ENCODE results near the gene SNRNP25.
A peak's percentile ranks its signal among the peaks of the same experiment; 100 is the strongest.

Gene SNRNP25

GRCh38 chr16:60929-61878 is 7.6 kb downstream of the SNRNP25 start:
- no peak for DNase-seq (ENCODE audit: low read depth, low spot score)
- no peak overlapping the region for H3K4me3 ChIP-seq (ENCODE audit: low read length)

GRCh38 chr16:61879-62281 is 8.3 kb downstream of the SNRNP25 start:
- DNase-seq (ENCODE audit: low read depth, low spot score) = no peak

GRCh38 chr16:62283-62967 is 8.8 kb downstream of the SNRNP25 start:
- H3K4me3 ChIP-seq (ENCODE audit: low read length) = no peak overlapping the region
- DNase-seq (ENCODE audit: low read depth, low spot score) = no peak

More at GRCh38 chr16:61879-62281, 8.3 kb downstream of the SNRNP25 start:
- H3K4me3 ChIP-seq (ENCODE audit: low read length) = no peak overlapping the region

- H3K4me3 ChIP-seq (ENCODE audit: low read length) = no peak overlapping the region
- DNase-seq (ENCODE audit: low read depth, low spot score) = no peak
These were observed 9.4 kb downstream of the SNRNP25 start for GRCh38 chr16:62968-63391.

GRCh38 chr16:63466-63865 is 9.8 kb downstream of the SNRNP25 start:
- H3K4me3 ChIP-seq (ENCODE audit: low read length) = no peak overlapping the region
- DNase-seq (ENCODE audit: low read depth, low spot score) = no peak

GRCh38 chr16:63998-64913 is 10.6 kb downstream of the SNRNP25 start:
- no peak for DNase-seq (ENCODE audit: low read depth, low spot score)
- no peak overlapping the region for H3K4me3 ChIP-seq (ENCODE audit: low read length)

- DNase-seq (ENCODE audit: low read depth, low spot score) = no peak
- no peak overlapping the region for H3K4me3 ChIP-seq (ENCODE audit: low read length)
These were observed 11.3 kb downstream of the SNRNP25 start for GRCh38 chr16:64914-65255.

GRCh38 chr16:65745-66144 is 12.1 kb downstream of the SNRNP25 start:
- H3K4me3 ChIP-seq (ENCODE audit: low read length) = no peak overlapping the region
- peak; percentile 60 for DNase-seq (ENCODE audit: low read depth, low spot score)

GRCh38 chr16:66309-67182 is 12.9 kb downstream of the SNRNP25 start:
- H3K4me3 ChIP-seq (ENCODE audit: low read length) = no peak overlapping the region
- DNase-seq (ENCODE audit: low read depth, low spot score) = no peak

- DNase-seq (ENCODE audit: low read depth, low spot score) = no peak
- H3K4me3 ChIP-seq (ENCODE audit: low read length) = no peak overlapping the region
These were observed 13.7 kb downstream of the SNRNP25 start for GRCh38 chr16:67183-67791.

- no peak for DNase-seq (ENCODE audit: low read depth, low spot score)
- no peak overlapping the region for H3K4me3 ChIP-seq (ENCODE audit: low read length)
These were observed 14.5 kb downstream of the SNRNP25 start for GRCh38 chr16:67884-68789.

- DNase-seq (ENCODE audit: low read depth, low spot score) = no peak
- no peak overlapping the region for H3K4me3 ChIP-seq (ENCODE audit: low read length)
These were observed 15.6 kb downstream of the SNRNP25 start for GRCh38 chr16:69181-69580.

GRCh38 chr16:71210-71539 is 17.5 kb downstream of the SNRNP25 start:
- H3K4me3 ChIP-seq (ENCODE audit: low read length) = no peak overlapping the region
- DNase-seq (ENCODE audit: low read depth, low spot score) = no peak

- no peak for DNase-seq (ENCODE audit: low read depth, low spot score)
- H3K4me3 ChIP-seq (ENCODE audit: low read length) = no peak overlapping the region
These were observed 18.1 kb downstream of the SNRNP25 start for GRCh38 chr16:71540-72401.

- no peak for DNase-seq (ENCODE audit: low read depth, low spot score)
- no peak within 1 kb of the TSS for H3K4me3 ChIP-seq (ENCODE audit: low read length)
These were observed 19.2 kb downstream of the SNRNP25 start, which contains the start of gene RHBDF1 for GRCh38 chr16:72561-73548. Gene RHBDF1 (minus strand): TSS chr16:72631. CDS start chr16:65015, 7,616 bp downstream.

Measured in Jurkat, Clone E6-1 (cell line).